Astrocyte (in vitro differentiated cells and primary cell): ENCODE results near the gene TEKT4. TPM values are rescaled to one million over a fixed set of nuclear protein-coding genes. Genes with fewer than 3 reads are reported as not detected.
"Not testable (repeated sequence)": the region's sequence is repeated elsewhere in the genome, so short reads cannot be mapped to it uniquely, and the experiment has no call there.

Experiments
- DNase-seq: peaks from one replicate; pipeline ENCODE4 v3.0.0-alpha.2; 2010; ENCODE audit warnings: low read depth
- FAIRE-seq: peaks from 2 replicates; lab custom pipeline; 2011; peaks lifted over from hg19 to GRCh38; lab: Jason Lieb, UNC
- H2AFZ ChIP-seq: 2 replicates; pipeline ENCODE4 v1.6.0; 2012; ENCODE audit warnings: low read depth, low read length, inconsistent platforms
- H3K27ac ChIP-seq: 2 replicates; pipeline ENCODE4 v1.5.1; 2011; ENCODE audit warnings: low read depth, low read length, inconsistent platforms
- H3K27me3 ChIP-seq: 2 replicates; pipeline ENCODE4 v1.6.0; 2011; ENCODE audit warnings: low read length, inconsistent platforms; ENCODE audit not compliant: insufficient read depth
- H3K36me3 ChIP-seq: 2 replicates; pipeline ENCODE4 v1.5.1; 2011; ENCODE audit warnings: low read length, inconsistent platforms; ENCODE audit not compliant: insufficient read depth
- H3K4me1 ChIP-seq: 2 replicates; pipeline ENCODE4 v1.5.1; 2011; ENCODE audit warnings: low read length, inconsistent platforms; ENCODE audit not compliant: insufficient read depth
- H3K4me2 ChIP-seq: 2 replicates; pipeline ENCODE4 v1.6.0; 2012; ENCODE audit warnings: low read length, inconsistent platforms
- H3K4me3 ChIP-seq: 2 replicates; pipeline ENCODE4 v1.5.1; 2011; ENCODE audit warnings: low read depth, mild to moderate bottlenecking, low read length, inconsistent platforms; ENCODE audit not compliant: insufficient read depth
- H3K79me2 ChIP-seq: 2 replicates; pipeline ENCODE4 v1.6.0; 2012; ENCODE audit warnings: mild to moderate bottlenecking, low read length, inconsistent platforms; ENCODE audit not compliant: insufficient read depth
- H3K9ac ChIP-seq: 2 replicates; pipeline ENCODE4 v1.6.0; 2012; ENCODE audit warnings: mild to moderate bottlenecking, low read length, inconsistent platforms
- H3K9me3 ChIP-seq: 2 replicates; pipeline ENCODE4 v1.5.1; 2012; ENCODE audit warnings: low read depth, mild to moderate bottlenecking, low read length, inconsistent platforms; ENCODE audit not compliant: insufficient read depth
- H4K20me1 ChIP-seq: 2 replicates; pipeline ENCODE4 v1.6.0; 2012; ENCODE audit warnings: low read length, inconsistent platforms; ENCODE audit not compliant: insufficient read depth
- H3K27ac Mint-ChIP-seq: one replicate; pipeline ENCODE4 v1.8.0; 2021; ENCODE audit warnings: mild to moderate bottlenecking, mixed read lengths; ENCODE audit not compliant: unreplicated experiment
- H3K27me3 Mint-ChIP-seq: one replicate; pipeline ENCODE4 v1.8.0; 2021; ENCODE audit warnings: low read depth, mixed read lengths; ENCODE audit not compliant: unreplicated experiment
- H3K36me3 Mint-ChIP-seq: one replicate; pipeline ENCODE4 v1.8.0; 2021; ENCODE audit warnings: low read depth, mixed read lengths; ENCODE audit not compliant: unreplicated experiment
- H3K4me1 Mint-ChIP-seq: one replicate; pipeline ENCODE4 v1.8.0; 2021; ENCODE audit warnings: low read depth, mixed read lengths; ENCODE audit not compliant: unreplicated experiment
- H3K4me3 Mint-ChIP-seq: one replicate; pipeline ENCODE4 v1.8.0; 2021; ENCODE audit warnings: mild to moderate bottlenecking, moderate library complexity, mixed read lengths; ENCODE audit not compliant: unreplicated experiment
- H3K9me3 Mint-ChIP-seq: one replicate; pipeline ENCODE4 v1.8.0; 2021; ENCODE audit warnings: mild to moderate bottlenecking, mixed read lengths; ENCODE audit not compliant: unreplicated experiment
- CTCF ChIP-seq: IDR thresholded peaks from 2 replicates; pipeline ENCODE4 v1.5.1; 2011; ENCODE audit warnings: low read depth, mild to moderate bottlenecking, inconsistent platforms, low read length, moderate library complexity; ENCODE audit not compliant: insufficient read depth
- EZH2 ChIP-seq: IDR thresholded peaks from 2 replicates; pipeline ENCODE4 v1.6.1; 2012; ENCODE audit warnings: mild to moderate bottlenecking, low read length, inconsistent platforms; ENCODE audit not compliant: insufficient read depth
- total RNA-seq: library from RNA; stranded (reverse); gene quantifications from 2 replicates; pipeline ENCODE4 v1.2.1, GENCODE V29; 2021

TEKT4 gene
- total RNA-seq, 1 donor from 2014 or later, result not detected

DNA sequence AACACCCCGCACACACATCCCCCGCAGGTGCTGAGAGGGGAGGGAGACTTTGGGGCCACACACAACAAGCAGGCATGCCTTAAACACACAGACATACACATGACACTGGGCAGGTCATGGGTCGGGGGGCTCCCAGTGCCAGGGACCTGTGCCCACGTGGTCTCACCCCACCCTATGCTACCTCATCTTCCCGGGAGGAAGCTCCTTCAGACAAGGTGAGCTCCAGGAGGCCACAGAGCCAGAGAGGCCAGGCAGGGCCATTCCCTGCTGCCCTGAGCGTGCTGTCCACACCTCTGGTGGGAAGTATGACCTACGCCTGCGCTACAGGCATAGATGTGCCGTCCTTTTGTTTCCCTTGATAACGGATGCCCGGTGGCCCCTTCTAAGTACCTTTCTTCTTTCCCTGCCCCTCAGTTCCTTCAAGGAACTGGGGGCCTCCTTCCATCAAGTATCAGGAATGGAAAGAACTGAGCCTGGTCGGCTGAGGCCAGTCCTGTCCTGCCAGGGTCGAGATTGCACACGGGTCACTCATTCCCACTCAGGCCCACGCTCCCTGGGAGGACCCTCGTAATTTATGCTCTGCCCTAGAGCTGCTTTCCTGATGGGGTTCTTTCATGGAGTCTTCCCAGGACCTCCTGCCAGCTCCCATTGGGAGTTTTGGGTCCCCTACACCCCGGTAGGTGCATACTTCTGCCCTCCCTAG is 4.7 kb downstream of the TEKT4 start:
- H4K20me1 ChIP-seq, result no peaks in the 10 kb centered on the region
- H2AFZ ChIP-seq, result no peak overlapping the region
- H3K4me1 ChIP-seq, result no peaks in the 10 kb centered on the region
- Mint-ChIP-seq H3K4me1 (peaks cover under 1% of the 10 kb centered on the region), H3K9me3 (no peaks in the 10 kb centered on the region), H3K27ac (no peak overlapping the region), H3K36me3 (no peaks in the 10 kb centered on the region), H3K27me3 (peaks cover 48% of the 10 kb centered on the region), H3K4me3 (no peak overlapping the region)
- DNase-seq, result no peak
- TF ChIP-seq EZH2, result no peak
- TF ChIP-seq CTCF, result no peak
- H3K9ac ChIP-seq, result no peak overlapping the region
- no peaks in the 10 kb centered on the region for H3K36me3 ChIP-seq
- no peak for FAIRE-seq
- H3K27me3 ChIP-seq, result no peaks in the 10 kb centered on the region
- no peaks in the 10 kb centered on the region for H3K79me2 ChIP-seq
- no peak overlapping the region for H3K27ac ChIP-seq
- no peak overlapping the region for H3K4me2 ChIP-seq
- H3K9me3 ChIP-seq, result no peaks in the 10 kb centered on the region
- no peak overlapping the region for H3K4me3 ChIP-seq

GRCh38 chr2:94876523-94876863 is 5.3 kb downstream of the TEKT4 start:
- H3K9me3 ChIP-seq, result no peaks in the 10 kb centered on the region
- no peaks in the 10 kb centered on the region for H3K4me1 Mint-ChIP-seq
- DNase-seq (no peak), FAIRE-seq (no peak)
- no peaks in the 10 kb centered on the region for H3K79me2 ChIP-seq
- no peaks in the 10 kb centered on the region for H3K36me3 ChIP-seq
- H3K4me3 Mint-ChIP-seq, result no peak overlapping the region
- H3K27ac ChIP-seq, result no peak overlapping the region
- no peaks in the 10 kb centered on the region for H3K4me1 ChIP-seq
- H2AFZ ChIP-seq, result no peak overlapping the region
- H3K27me3 ChIP-seq, result no peaks in the 10 kb centered on the region
- H3K9me3 Mint-ChIP-seq, result no peaks in the 10 kb centered on the region
- no peak overlapping the region for H3K4me2 ChIP-seq
- no peak overlapping the region for H3K27ac Mint-ChIP-seq
- H4K20me1 ChIP-seq, result no peaks in the 10 kb centered on the region
- H3K9ac ChIP-seq, result no peak overlapping the region
- H3K27me3 Mint-ChIP-seq, result peaks cover 48% of the 10 kb centered on the region
- no peak for TF ChIP-seq CTCF
- no peak for TF ChIP-seq EZH2
- H3K36me3 Mint-ChIP-seq, result no peaks in the 10 kb centered on the region
- no peak overlapping the region for H3K4me3 ChIP-seq

- Histone ChIP-seq H3K27ac (no peak overlapping the region), H2AFZ (no peak overlapping the region), H3K79me2 (no peaks in the 10 kb centered on the region), H3K4me2 (no peak overlapping the region), H3K9me3 (no peaks in the 10 kb centered on the region), H3K27me3 (no peaks in the 10 kb centered on the region), H3K36me3 (no peaks in the 10 kb centered on the region), H3K4me3 (no peak overlapping the region), H3K9ac (no peak overlapping the region), H4K20me1 (no peaks in the 10 kb centered on the region), H3K4me1 (no peaks in the 10 kb centered on the region)
- Mint-ChIP-seq H3K27me3 (peaks cover 51% of the 10 kb centered on the region), H3K27ac (no peak overlapping the region), H3K4me3 (no peak overlapping the region), H3K36me3 (no peaks in the 10 kb centered on the region), H3K4me1 (no peaks in the 10 kb centered on the region), H3K9me3 (no peaks in the 10 kb centered on the region)
- no peak for FAIRE-seq
- DNase-seq, result no peak
- TF ChIP-seq EZH2, result no peak
Observed at GRCh38 chr2:94877129-94877528, 5.9 kb downstream of the TEKT4 start.

GRCh38 chr2:94878575-94878974 is 7.3 kb downstream of the TEKT4 start:
- peaks cover 51% of the 10 kb centered on the region for H3K27me3 Mint-ChIP-seq
- H3K9me3 Mint-ChIP-seq, H3K4me2 ChIP-seq, H3K9ac ChIP-seq, H3K27ac ChIP-seq, H3K36me3 Mint-ChIP-seq, H2AFZ ChIP-seq, H3K4me1 Mint-ChIP-seq, H3K27ac Mint-ChIP-seq, FAIRE-seq, H3K4me3 Mint-ChIP-seq, H3K27me3 ChIP-seq, H3K36me3 ChIP-seq, H3K4me1 ChIP-seq, H3K79me2 ChIP-seq, H3K4me3 ChIP-seq, DNase-seq, H3K9me3 ChIP-seq, H4K20me1 ChIP-seq: not testable (repeated sequence)
